OCI-LY7 (cell line): ENCODE data around the gene GRIK1.

Source experiments
- CTCF ChIP-seq: fragments of 200-600 bp; sonication (generic); conservative IDR thresholded peaks from 2 replicates; pipeline ENCODE4 v1.5.1; 2014; ENCODE audit warnings: mild to moderate bottlenecking, antibody characterized with exemption, low read length, moderate library complexity, mixed read lengths
- EZH2phosphoT487 ChIP-seq: fragments of 200-600 bp; sonication (generic); IDR thresholded peaks from 2 replicates; pipeline ENCODE4 v1.6.1; 2018; ENCODE audit warnings: low read depth, borderline replicate concordance, mild to moderate bottlenecking, mixed run types, antibody characterized with exemption, low read length, moderate library complexity, mixed read lengths

- TF ChIP-seq CTCF (no peak), EZH2phosphoT487 (no peak)
Measured at GRCh38 chr21:29887313-29888009, 52.3 kb downstream of the GRIK1 start.
